ENCODE data around the gene MRPS31. TPM values are rescaled to one million over a fixed set of nuclear protein-coding genes. Genes with fewer than 3 reads are reported as not detected.

The MRPS31 gene
- total and polyA plus RNA-seq, 3 experiments from 2014 or later, result 36.7 to 44.2 (median 38.6) TPM

- Histone ChIP-seq H3K27ac (ENCODE audit: low read depth, low read length) (no peak overlapping the region), H3K36me3 (ENCODE audit: insufficient read depth, low read length) (no peaks in the 10 kb centered on the region), H3K4me1 (ENCODE audit: insufficient read depth, low read length) (no peaks in the 10 kb centered on the region), H3K9me3 (ENCODE audit: low read length) (no peaks in the 10 kb centered on the region), H3K4me3 (ENCODE audit: low read length) (no peak overlapping the region), H3K27me3 (ENCODE audit: insufficient read depth, low read length, poor library complexity, severe bottlenecking) (no peaks in the 10 kb centered on the region)
- H3K4me1 Mint-ChIP-seq, result no peaks in the 10 kb centered on the region
- no peaks in the 10 kb centered on the region for H3K9me3 Mint-ChIP-seq
- H3K27me3 Mint-ChIP-seq, result peaks cover 0 to 1% of the 10 kb centered on the region in 2 donors
- peaks cover 0 to 2% (median 0%) of the 10 kb centered on the region in 3 donors for H3K36me3 Mint-ChIP-seq
- ChIA-PET POLR2A (no interaction called here), CTCF (no interaction called here)
- DNase-seq, result no peak
- H3K27ac Mint-ChIP-seq, result peak overlapping the region in 1 of 8 donors; percentile 65
- H3K4me3 Mint-ChIP-seq, result no peak overlapping the region
Measured at GRCh38 chr13:40692946-40693345, 78.0 kb downstream of the MRPS31 start.

DNA sequence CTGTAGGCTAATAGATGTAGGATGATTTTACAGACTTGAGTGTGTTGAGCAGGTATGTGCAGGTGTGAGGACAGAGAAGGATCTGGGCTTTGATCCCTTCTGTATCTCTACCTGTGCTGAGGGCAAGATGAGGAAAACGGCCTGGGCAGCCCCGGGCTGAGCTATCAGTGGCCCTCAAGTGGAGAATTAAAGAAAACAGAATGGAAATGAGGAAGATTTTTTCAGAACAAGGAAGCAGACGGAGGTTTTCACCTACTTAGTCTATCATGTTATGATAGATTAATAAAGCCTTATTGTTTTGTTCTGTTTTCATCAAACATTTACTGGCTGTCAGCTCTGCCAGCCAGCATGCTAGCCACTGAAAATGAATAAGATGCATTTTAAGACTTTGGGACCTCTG is 82.2 kb downstream of the MRPS31 start:
- Mint-ChIP-seq H3K36me3 (no peaks in the 10 kb centered on the region), H3K4me3 (no peak overlapping the region), H3K4me1 (no peaks in the 10 kb centered on the region), H3K27ac (no peak overlapping the region), H3K9me3 (no peaks in the 10 kb centered on the region), H3K27me3 (no peaks in the 10 kb centered on the region)
- Histone ChIP-seq H3K27ac (ENCODE audit: low read depth, low read length) (no peak overlapping the region), H3K4me3 (ENCODE audit: low read length) (no peak overlapping the region), H3K9me3 (ENCODE audit: low read length) (no peaks in the 10 kb centered on the region), H3K36me3 (ENCODE audit: insufficient read depth, low read length) (no peaks in the 10 kb centered on the region), H3K4me1 (ENCODE audit: insufficient read depth, low read length) (no peaks in the 10 kb centered on the region), H3K27me3 (ENCODE audit: insufficient read depth, low read length, poor library complexity, severe bottlenecking) (no peaks in the 10 kb centered on the region)
- no peak for DNase-seq
- CTCF ChIA-PET, result no interaction called here
- POLR2A ChIA-PET, result no interaction called here

DNA sequence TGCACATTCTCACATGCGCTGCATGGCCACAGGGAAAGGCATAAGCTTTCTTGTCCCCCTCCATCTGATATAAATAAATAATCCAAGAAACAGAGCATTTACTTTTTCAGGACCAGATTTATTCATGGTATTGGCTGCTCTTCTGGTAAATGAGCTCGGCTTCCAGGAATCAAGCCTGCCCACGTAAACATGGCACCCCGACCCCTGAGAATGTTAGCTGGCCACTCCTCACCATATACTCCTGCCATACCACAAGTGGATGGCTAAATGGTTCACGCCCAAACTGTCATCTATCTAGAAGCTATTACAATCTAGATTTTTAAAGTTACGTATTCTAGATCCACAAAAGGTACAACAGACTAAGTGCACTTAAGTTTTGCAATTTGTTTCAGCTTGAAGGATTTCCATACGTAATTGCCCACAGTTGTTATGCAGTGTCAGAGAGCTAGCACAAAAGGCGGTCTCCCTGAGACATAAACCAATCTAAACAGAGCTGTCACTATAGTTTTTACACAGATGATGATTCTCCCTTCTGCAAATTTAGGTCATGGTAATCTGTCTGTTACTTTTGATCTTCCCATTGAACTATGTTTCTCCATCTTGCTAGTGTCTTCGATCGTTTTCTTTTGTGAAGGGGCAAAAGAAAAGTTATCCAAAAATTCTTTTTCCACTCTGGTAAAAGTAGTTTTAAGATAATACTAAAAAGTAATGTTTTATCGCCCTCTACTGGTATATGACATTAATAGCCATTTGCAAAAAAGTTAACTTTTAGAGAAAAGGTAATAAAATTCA is 88.3 kb downstream of the MRPS31 start:
- H3K4me3 ChIP-seq (ENCODE audit: low read length), result no peak overlapping the region

DNA sequence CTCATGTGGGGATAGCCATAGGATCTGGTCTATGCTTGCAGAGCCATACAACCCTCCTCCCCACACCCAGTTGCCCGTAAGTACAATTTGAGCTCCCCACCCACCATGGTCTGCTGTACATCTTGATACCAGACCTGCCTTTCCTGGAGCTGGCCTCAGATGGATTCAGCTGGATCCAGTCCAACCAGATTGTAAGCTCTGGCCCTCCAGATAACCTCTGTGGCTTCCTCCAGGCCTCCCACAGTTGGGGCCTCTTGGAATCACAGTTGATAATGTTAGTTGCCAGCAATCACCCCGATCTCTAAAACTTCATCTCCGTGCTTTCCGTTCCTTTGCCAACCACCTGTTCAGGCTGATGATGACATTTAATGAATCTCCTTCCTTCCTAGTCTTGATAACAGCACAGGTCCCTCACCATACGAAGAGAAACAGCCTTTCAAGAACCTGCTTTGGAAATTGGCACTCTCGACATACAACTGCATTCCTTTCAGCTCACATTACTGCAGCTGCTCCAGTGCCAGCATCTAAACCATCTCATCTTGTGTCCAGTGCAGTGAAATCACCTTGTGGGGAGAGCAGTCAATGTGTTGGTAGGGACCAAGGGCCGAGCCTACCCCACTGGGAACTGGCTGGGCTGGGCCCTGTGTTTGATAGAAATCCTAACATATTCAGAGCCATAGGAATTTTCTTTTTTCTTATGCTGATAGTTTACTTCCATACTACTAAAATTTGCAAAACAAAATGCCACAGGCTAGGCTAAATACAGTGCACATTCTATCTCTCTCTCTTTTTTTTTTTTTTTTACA is 89.4 kb downstream of the MRPS31 start:
- no peak for DNase-seq
- no peaks in the 10 kb centered on the region for H3K27me3 ChIP-seq (ENCODE audit: insufficient read depth, low read length, poor library complexity, severe bottlenecking)
- H3K27ac ChIP-seq (ENCODE audit: low read depth, low read length), result no peak overlapping the region
- Mint-ChIP-seq H3K9me3 (no peaks in the 10 kb centered on the region), H3K27me3 (no peaks in the 10 kb centered on the region), H3K4me3 (peak overlapping the region in 1 of 7 donors; percentile 62), H3K36me3 (no peaks in the 10 kb centered on the region), H3K27ac (peak overlapping the region in 1 of 8 donors; percentile 12), H3K4me1 (peaks cover 1 to 7% (median 5%) of the 10 kb centered on the region in 3 donors)
- H3K36me3 ChIP-seq (ENCODE audit: insufficient read depth, low read length), result no peaks in the 10 kb centered on the region
- peaks cover 5% of the 10 kb centered on the region for H3K4me1 ChIP-seq (ENCODE audit: insufficient read depth, low read length)
- H3K9me3 ChIP-seq (ENCODE audit: low read length), result no peaks in the 10 kb centered on the region
- no peak overlapping the region for H3K4me3 ChIP-seq (ENCODE audit: low read length)
- ChIA-PET CTCF (interaction anchor here (0.7 to 7.1 kb wide), 17 partner anchors 13 to 996 kb away, joined by 3 to 78 read pairs (median 4); no protein-coding TSS in a partner anchor), POLR2A (interaction anchor here (0.7 kb wide), 1 partner anchor 613 kb away, joined by 3 read pairs; no protein-coding TSS in a partner anchor)

More for the DNA sequence above, 88.3 kb downstream of the MRPS31 start:
- peak overlapping the region in 1 of 8 donors; percentile 9 for H3K27ac Mint-ChIP-seq
- no peaks in the 10 kb centered on the region for H3K9me3 ChIP-seq (ENCODE audit: low read length)
- peaks cover 5% of the 10 kb centered on the region for H3K4me1 ChIP-seq (ENCODE audit: insufficient read depth, low read length)
- H3K4me3 Mint-ChIP-seq, result no peak overlapping the region
- H3K27me3 Mint-ChIP-seq, result no peaks in the 10 kb centered on the region
- H3K36me3 ChIP-seq (ENCODE audit: insufficient read depth, low read length), result no peaks in the 10 kb centered on the region
- ChIA-PET POLR2A (interaction anchor here (0.5 to 0.7 kb wide), 2 partner anchors 27 to 614 kb away, joined by 3 read pairs; no protein-coding TSS in a partner anchor), CTCF (interaction anchor here (0.8 to 7.1 kb wide), 22 partner anchors 10 to 1000 kb away, joined by 3 to 78 read pairs (median 6); no protein-coding TSS in a partner anchor)
- H3K27ac ChIP-seq (ENCODE audit: low read depth, low read length), result no peak overlapping the region
- no peaks in the 10 kb centered on the region for H3K9me3 Mint-ChIP-seq
- H3K4me1 Mint-ChIP-seq, result peaks cover 1 to 7% (median 5%) of the 10 kb centered on the region in 3 donors
- peak in 2 of 5 donors; percentile 38 to 50 for DNase-seq
- H3K36me3 Mint-ChIP-seq, result no peaks in the 10 kb centered on the region
- H3K27me3 ChIP-seq (ENCODE audit: insufficient read depth, low read length, poor library complexity, severe bottlenecking), result no peaks in the 10 kb centered on the region

DNA sequence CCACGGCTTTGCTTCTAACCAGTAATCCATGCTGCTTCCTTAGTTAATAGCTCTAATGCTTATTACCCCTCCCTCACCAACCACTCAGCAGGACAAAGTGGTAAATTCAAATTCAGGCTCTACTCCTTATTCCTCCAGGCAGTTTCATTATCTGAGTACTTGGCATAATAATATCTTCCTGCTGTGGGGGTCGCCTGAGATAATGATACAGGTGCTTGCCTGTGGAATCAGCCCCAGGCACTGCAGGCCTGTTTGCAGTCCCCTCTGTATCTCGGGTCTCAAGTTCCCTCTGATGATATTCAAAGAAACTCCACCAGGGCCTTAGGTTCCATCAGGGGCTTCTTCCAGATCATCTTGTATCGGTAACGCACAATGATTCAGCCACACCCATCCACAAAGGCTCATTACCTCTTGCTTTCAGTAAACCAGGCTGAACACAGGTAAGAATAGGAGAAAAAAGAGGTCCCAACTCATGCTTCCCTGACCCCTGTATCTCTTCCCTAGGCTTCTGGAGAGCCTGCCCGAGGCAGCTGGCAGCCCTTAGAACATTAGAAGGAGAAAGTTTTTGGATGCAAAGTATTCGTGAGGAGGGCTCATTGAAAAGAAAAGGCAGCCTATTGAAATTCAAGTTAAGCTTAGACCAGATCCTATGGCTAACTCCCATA is 90.2 kb downstream of the MRPS31 start:
- Mint-ChIP-seq H3K36me3 (no peaks in the 10 kb centered on the region), H3K27ac (peak overlapping the region in 1 of 8 donors; percentile 66), H3K4me3 (no peak overlapping the region), H3K27me3 (no peaks in the 10 kb centered on the region), H3K9me3 (no peaks in the 10 kb centered on the region), H3K4me1 (peaks cover 1 to 7% (median 5%) of the 10 kb centered on the region in 3 donors)
- Histone ChIP-seq H3K36me3 (ENCODE audit: insufficient read depth, low read length) (no peaks in the 10 kb centered on the region), H3K4me3 (ENCODE audit: low read length) (no peak overlapping the region), H3K9me3 (ENCODE audit: low read length) (no peaks in the 10 kb centered on the region), H3K27ac (ENCODE audit: low read depth, low read length) (no peak overlapping the region), H3K4me1 (ENCODE audit: insufficient read depth, low read length) (peaks cover 5% of the 10 kb centered on the region), H3K27me3 (ENCODE audit: insufficient read depth, low read length, poor library complexity, severe bottlenecking) (no peaks in the 10 kb centered on the region)
- POLR2A ChIA-PET, result no interaction called here
- DNase-seq, result no peak
- CTCF ChIA-PET, result interaction anchor here (1.1 to 7.1 kb wide), 4 partner anchors 13 to 738 kb away, joined by 3 to 78 read pairs (median 31); no protein-coding TSS in a partner anchor

GRCh38 chr13:40679480-40679985 is 91.5 kb downstream of the MRPS31 start:
- H3K9me3 Mint-ChIP-seq, result no peaks in the 10 kb centered on the region

More at GRCh38 chr13:40679480-40679985, 91.5 kb downstream of the MRPS31 start:
- H3K27ac Mint-ChIP-seq, result no peak overlapping the region
- Histone ChIP-seq H3K27ac (ENCODE audit: low read depth, low read length) (no peak overlapping the region), H3K4me3 (ENCODE audit: low read length) (no peak overlapping the region), H3K36me3 (ENCODE audit: insufficient read depth, low read length) (no peaks in the 10 kb centered on the region), H3K4me1 (ENCODE audit: insufficient read depth, low read length) (peaks cover 5% of the 10 kb centered on the region), H3K27me3 (ENCODE audit: insufficient read depth, low read length, poor library complexity, severe bottlenecking) (no peaks in the 10 kb centered on the region), H3K9me3 (ENCODE audit: low read length) (no peaks in the 10 kb centered on the region)
- POLR2A ChIA-PET, result no interaction called here
- CTCF ChIA-PET, result interaction anchor here (3.0 to 7.1 kb wide), 2 partner anchors 11 to 611 kb away, joined by 14 to 78 read pairs; no protein-coding TSS in a partner anchor
- H3K36me3 Mint-ChIP-seq, result no peaks in the 10 kb centered on the region
- H3K4me1 Mint-ChIP-seq, result peaks cover 1 to 7% (median 5%) of the 10 kb centered on the region in 3 donors
- no peak overlapping the region for H3K4me3 Mint-ChIP-seq
- H3K27me3 Mint-ChIP-seq, result no peaks in the 10 kb centered on the region
- no peak for DNase-seq

Data from CD8-positive, alpha-beta memory T cell (primary cell).